GM19455 (cell line): ENCODE measurements around the gene KCNQ1.

Experiments
- ATAC-seq: cut with Tn5 transposase; IDR thresholded peaks from one replicate; pipeline ENCODE4 v1.9.1; 2021; ENCODE audit not compliant: unreplicated experiment

The KCNQ1 gene

DNA sequence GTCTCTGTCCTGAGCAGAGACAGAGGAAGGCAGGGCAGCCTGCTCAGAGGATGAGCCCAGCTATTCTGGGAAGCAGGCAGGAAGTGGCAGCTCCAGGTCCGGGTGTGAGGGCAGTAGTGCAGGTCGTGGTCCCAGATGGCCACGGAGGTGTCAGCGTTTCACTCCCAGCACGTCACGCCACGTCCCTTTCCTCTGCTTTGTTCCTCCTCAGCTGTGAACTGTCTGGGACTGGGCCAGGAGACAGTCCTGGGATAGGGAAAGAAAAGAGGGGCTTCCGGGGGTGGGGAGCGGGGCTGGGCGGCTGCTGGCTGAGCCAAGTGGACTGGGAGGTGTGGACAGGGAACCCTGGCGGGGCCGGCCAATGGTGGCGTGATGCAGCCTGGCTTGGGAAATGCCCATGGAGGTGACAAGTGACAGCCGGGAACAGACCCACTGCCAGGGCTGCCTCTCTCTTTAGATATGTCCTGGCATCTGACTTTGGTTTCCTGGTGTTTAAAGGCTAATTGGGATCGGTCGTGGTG lies 64.7 kb downstream of the KCNQ1 start:
- no peak for ATAC-seq

DNA sequence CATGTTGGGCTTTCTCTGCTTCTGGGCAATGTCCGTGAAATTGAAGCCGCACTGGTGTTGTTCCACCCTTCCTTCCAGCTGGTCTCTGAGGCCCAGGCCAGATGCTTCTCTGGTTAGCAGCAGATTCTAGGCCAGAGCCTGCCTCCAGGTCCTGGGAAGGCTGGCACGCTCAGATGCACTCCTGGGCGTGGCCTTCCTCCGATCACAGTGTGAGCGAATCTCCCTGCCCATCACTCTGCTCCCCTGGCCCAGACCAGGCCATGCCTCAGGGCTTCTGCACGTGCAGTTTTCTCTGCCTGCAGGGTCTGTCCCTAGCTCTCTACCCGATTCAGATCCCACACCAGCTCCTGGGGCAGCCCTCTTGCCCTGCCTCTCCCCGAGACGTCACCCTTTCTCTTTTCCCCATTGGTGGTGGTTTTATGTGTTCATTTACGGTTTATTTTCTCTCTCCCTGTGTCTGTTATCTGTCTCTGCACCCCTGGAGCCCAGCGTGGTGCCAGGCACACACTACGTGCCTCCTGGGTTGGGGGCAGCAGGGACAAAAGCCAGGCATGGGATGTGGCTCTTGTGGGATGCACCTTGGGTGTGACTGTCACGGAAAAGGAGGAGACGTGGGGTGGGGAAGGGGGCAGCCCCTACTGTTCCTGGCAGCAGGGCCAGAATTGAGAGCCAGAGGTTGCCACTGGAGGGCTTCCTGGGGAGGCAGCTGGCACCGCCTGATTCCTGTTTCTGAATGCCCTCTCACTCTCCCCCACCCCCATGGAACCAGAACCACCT lies 66.0 kb downstream of the KCNQ1 start:
- no peak for ATAC-seq

- no peak for ATAC-seq
Observed at GRCh38 chr11:2511421-2512369, 66.9 kb downstream of the KCNQ1 start.

GRCh38 chr11:2512431-2513407 lies 67.9 kb downstream of the KCNQ1 start:
- no peak for ATAC-seq

- no peak for ATAC-seq
Observed at GRCh38 chr11:2513441-2513840, 68.6 kb downstream of the KCNQ1 start.

DNA sequence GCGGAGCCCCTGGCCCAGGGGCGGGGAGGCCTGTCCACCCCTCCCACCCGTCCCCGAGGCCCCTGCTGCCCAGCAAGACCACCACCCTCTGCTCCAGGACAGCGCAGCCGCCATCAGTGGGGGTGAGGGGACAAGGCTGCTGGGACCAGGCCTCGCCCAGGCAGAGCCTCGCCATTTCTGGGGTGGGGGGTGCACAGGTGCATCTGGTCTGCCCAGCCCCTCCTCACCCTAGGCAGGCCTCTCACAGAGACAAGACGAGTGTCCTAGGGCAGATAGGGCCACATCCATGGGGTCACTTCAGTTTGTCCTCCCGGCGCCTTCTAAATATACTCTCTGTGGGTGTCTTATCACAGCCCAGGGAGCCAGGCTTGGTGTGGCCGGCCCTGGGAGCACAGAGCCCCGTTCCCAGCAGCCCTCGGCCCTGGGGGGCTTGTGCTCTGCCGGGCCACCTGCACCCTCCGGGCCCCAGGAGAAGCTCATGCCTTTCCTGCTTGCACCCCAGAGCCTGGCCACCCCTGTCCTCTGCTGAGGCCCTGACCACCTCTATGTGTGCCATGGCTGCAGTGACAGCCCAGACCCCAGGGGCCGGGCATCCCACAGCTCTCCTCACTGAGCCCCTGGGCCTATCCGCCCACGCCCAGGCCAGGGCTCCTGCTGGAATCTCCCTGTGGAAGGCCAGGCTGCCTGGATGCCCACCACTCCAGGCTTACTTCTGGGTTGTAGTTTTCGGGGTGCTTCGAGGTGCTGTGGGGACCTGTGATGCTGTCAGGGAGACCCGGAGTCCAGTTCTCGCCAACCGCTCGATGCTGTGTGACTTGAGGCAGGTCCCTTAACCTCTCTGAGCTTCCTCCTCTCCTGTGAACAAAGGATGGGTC lies 70.8 kb downstream of the KCNQ1 start:
- ATAC-seq: no peak

- no peak for ATAC-seq
Observed at GRCh38 chr11:2516276-2517015, 71.6 kb downstream of the KCNQ1 start.

- ATAC-seq: no peak
Observed at GRCh38 chr11:2517016-2517385, 72.2 kb downstream of the KCNQ1 start.

- no peak for ATAC-seq
Observed at GRCh38 chr11:2517386-2518064, 72.7 kb downstream of the KCNQ1 start.

GRCh38 chr11:2518111-2518982 lies 73.5 kb downstream of the KCNQ1 start:
- ATAC-seq: no peak

- ATAC-seq: no peak
Observed at GRCh38 chr11:2518983-2519340, 74.2 kb downstream of the KCNQ1 start.

- no peak for ATAC-seq
Observed at GRCh38 chr11:2519517-2519861, 74.7 kb downstream of the KCNQ1 start.

DNA sequence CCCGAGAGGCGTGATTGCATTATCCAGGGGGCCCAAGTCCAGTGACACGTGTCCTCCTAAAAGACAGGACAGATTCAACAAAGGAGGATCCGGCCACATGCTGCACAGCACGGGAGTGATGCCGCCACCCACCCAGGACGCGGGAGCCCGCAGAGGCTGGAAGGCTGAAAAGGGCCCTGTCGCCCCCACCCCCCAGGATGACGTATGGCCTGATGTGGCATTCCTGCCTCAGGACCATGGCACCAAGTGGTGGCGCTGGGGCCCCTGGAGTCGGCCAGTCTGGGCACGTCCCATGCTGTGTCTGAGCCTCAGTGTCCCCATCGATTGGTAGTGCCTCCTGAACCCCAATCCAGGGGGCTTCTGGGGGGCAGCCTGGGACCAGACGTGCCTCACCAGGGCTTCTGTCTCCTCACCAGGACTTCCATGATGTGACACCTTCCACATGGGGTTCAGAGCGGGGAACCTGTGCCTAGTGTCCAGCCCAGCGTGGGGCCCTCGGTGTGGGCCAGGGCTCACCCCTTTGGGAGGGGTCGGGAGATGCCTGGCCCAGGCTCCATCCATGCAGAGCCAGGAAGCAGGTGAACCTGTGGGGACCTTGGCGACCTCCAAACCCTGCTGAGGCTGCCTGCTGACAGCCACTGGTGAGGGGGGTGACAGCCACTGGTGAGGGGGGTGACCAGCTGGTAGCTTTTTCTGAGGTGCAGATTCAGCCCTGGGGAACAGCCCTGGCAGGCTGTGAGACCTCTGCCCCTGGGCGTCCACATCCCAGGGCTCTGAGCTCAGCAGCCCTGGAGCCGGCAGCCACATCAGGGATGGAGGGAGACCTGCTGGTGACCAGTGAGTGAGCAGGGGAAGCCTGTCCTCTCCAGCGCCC lies 75.3 kb downstream of the KCNQ1 start:
- no peak for ATAC-seq

DNA sequence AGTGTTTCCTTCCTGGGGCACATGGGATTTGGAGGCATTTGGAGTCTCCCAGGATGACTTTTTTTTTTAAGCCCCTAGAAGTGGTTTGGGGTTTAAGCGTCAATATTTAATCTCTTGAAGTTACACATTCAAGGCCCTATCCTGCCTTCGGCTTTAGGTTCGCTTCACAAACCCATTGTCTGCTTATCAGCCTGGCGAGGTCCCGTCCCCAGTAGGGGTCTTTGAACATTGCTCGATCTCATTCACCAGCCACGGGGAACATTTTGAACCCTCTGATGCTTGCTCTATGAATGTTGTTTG lies 75.9 kb downstream of the KCNQ1 start:
- no peak for ATAC-seq

- ATAC-seq: no peak
Observed at GRCh38 chr11:2521081-2521732, 76.4 kb downstream of the KCNQ1 start.
